OCI-LY3 (cell line): ENCODE results near the gene SLC25A21.

ENCODE experiments used
- H2AFZ ChIP-seq: fragments of 200-600, 300-600 bp; shearing (Covaris generic); 2 replicates; pipeline ENCODE4 v1.6.0; 2014; ENCODE audit warnings: antibody characterized with exemption, low read depth, low read length
- H3K27ac ChIP-seq: fragments of 200-600, 300-600 bp; sonication (generic); 2 replicates; pipeline ENCODE4 v1.5.1; 2014; ENCODE audit warnings: mild to moderate bottlenecking, low read length, moderate library complexity, mixed read lengths
- H3K27me3 ChIP-seq: fragments of 200-600, 300-600 bp; sonication (generic); 2 replicates; pipeline ENCODE4 v1.6.1; 2014; ENCODE audit warnings: low read depth, low read length, mixed read lengths
- H3K36me3 ChIP-seq: fragments of 200-600, 300-600 bp; sonication (generic); replicated peaks from 2 replicates; pipeline ENCODE3; 2014; ENCODE audit warnings: low read depth, low read length, mixed read lengths
- H3K4me1 ChIP-seq: fragments of 300-600, 200-600 bp; sonication (generic); 2 replicates; pipeline ENCODE4 v1.6.1; 2014; ENCODE audit warnings: low read length, mixed read lengths
- H3K4me2 ChIP-seq: fragments of 200-600, 300-600 bp; sonication (generic); 2 replicates; pipeline ENCODE4 v1.6.1; 2014; ENCODE audit warnings: low read length, mixed read lengths
- H3K4me3 ChIP-seq: fragments of 300-600, 200-600 bp; sonication (generic); 2 replicates; pipeline ENCODE4 v1.5.1; 2014; ENCODE audit warnings: antibody characterized with exemption, mild to moderate bottlenecking, low read length, moderate library complexity
- H3K79me2 ChIP-seq: fragments of 300-600, 200-600 bp; shearing (Covaris generic); 2 replicates; pipeline ENCODE4 v1.6.1; 2014; ENCODE audit warnings: mild to moderate bottlenecking, low read length, mixed read lengths
- H3K9ac ChIP-seq: fragments of 300-600, 200-600 bp; shearing (Covaris generic); 2 replicates; pipeline ENCODE4 v1.6.0; 2014; ENCODE audit warnings: mild to moderate bottlenecking, low read length, moderate library complexity
- H3K9me3 ChIP-seq: fragments of 200-600, 300-600 bp; shearing (Covaris generic); 2 replicates; pipeline ENCODE4 v1.6.1; 2014; ENCODE audit warnings: low read length, mixed read lengths; ENCODE audit not compliant: insufficient read depth
- H4K20me1 ChIP-seq: fragments of 200-600, 300-600 bp; sonication (generic); 2 replicates; pipeline ENCODE4 v1.6.1; 2016; ENCODE audit warnings: low read length, mixed read lengths; ENCODE audit not compliant: insufficient read depth
- EZH2phosphoT487 ChIP-seq: fragments of 200-600 bp; shearing (Covaris generic); IDR thresholded peaks from 2 replicates; pipeline ENCODE4 v1.6.1; 2018; ENCODE audit warnings: antibody characterized with exemption, mixed run types, low read depth
- TF ChIP-seq, protein P1 (sequence below): fragments of 200-600, 300-600 bp; sonication (generic); IDR thresholded peaks from 2 replicates; pipeline ENCODE4 v1.5.1; 2014; ENCODE audit warnings: antibody characterized with exemption, low read length, low read depth

The SLC25A21 gene

DNA sequence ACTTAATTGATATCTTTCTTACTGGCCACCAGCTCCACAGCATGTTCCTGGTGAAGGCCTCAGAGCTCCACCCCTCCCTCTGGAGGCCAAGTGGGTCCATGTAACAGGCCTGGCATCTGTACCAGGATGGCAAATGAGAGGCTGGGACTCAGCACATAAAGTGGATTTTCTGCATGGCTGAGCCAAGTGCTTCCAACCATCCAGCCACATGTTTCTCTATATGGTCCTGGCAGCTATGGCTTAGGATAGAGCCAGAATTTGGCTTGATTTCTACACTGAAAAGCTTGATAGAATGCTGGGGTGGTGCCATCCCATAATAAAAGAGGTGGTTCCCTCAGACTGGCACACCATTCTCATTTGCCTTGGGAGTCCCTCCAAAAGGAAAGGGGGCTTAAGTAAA lies 416.6 kb downstream of the SLC25A21 start:
- H3K4me2 ChIP-seq: no peak overlapping the region
- H2AFZ ChIP-seq: no peak overlapping the region
- H3K4me1 ChIP-seq: no peaks in the 10 kb centered on the region
- TF ChIP-seq, protein P1, sequence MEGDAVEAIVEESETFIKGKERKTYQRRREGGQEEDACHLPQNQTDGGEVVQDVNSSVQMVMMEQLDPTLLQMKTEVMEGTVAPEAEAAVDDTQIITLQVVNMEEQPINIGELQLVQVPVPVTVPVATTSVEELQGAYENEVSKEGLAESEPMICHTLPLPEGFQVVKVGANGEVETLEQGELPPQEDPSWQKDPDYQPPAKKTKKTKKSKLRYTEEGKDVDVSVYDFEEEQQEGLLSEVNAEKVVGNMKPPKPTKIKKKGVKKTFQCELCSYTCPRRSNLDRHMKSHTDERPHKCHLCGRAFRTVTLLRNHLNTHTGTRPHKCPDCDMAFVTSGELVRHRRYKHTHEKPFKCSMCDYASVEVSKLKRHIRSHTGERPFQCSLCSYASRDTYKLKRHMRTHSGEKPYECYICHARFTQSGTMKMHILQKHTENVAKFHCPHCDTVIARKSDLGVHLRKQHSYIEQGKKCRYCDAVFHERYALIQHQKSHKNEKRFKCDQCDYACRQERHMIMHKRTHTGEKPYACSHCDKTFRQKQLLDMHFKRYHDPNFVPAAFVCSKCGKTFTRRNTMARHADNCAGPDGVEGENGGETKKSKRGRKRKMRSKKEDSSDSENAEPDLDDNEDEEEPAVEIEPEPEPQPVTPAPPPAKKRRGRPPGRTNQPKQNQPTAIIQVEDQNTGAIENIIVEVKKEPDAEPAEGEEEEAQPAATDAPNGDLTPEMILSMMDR: no peak
- TF ChIP-seq EZH2phosphoT487: no peak
- H3K27ac ChIP-seq: no peak overlapping the region
- no peak overlapping the region for H3K4me3 ChIP-seq
- no peaks in the 10 kb centered on the region for H4K20me1 ChIP-seq
- 0 out of 2 replicates have a peak, but pooled peaks cover 4% of the 10 kb centered on the region for H3K9me3 ChIP-seq
- no peaks in the 10 kb centered on the region for H3K79me2 ChIP-seq
- H3K9ac ChIP-seq: no peak overlapping the region
- H3K36me3 ChIP-seq: no peaks in the 10 kb centered on the region
- no peaks in the 10 kb centered on the region for H3K27me3 ChIP-seq

DNA sequence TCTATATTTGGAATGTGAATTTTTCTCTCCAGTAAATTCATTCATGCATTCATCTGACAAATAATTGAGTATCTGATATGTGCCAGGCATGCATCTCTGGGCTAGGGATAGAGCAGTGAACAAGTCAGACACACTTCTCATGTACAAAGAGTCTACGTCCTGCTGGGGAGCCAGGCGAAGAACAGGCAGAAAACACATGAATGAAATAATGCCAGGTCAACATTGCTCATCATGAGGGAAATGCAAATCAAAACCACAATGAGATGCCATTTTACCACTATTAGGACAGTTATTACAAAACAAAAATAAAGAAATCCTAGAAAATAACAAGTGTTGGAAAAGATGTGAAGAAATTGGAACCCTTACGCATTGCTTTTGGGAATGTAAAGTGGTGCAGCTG lies 420.5 kb downstream of the SLC25A21 start:
- Histone ChIP-seq H3K36me3 (no peaks in the 10 kb centered on the region), H3K4me3 (no peak overlapping the region), H3K9ac (no peak overlapping the region), H4K20me1 (no peaks in the 10 kb centered on the region), H3K9me3 (0 out of 2 replicates have a peak, but pooled peaks cover 4% of the 10 kb centered on the region), H3K4me2 (no peak overlapping the region), H3K4me1 (no peaks in the 10 kb centered on the region), H3K27me3 (no peaks in the 10 kb centered on the region), H3K27ac (no peak overlapping the region), H2AFZ (no peak overlapping the region), H3K79me2 (no peaks in the 10 kb centered on the region)
- TF ChIP-seq, protein P1: no peak
- no peak for TF ChIP-seq EZH2phosphoT487

DNA sequence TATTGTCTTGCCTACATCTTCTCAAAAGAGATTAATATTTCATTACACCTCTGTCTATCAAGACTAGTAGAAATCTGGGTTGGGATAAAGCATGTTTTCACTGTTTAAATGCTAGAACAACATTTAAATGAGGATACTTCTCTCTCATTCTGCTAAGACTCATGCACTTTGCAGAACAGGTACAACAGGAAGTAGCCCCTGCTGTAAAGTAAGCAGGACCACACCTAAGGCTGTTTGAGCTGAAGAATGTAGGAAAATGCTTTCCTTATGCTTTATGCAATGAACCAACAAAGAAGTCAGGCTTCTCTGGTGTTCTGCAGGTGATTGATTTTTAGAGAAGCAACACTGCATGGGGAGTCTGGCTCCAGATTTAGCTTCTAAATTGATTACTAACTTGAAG lies 421.3 kb downstream of the SLC25A21 start:
- Histone ChIP-seq H3K4me2 (no peak overlapping the region), H3K27ac (no peak overlapping the region), H3K9me3 (0 out of 2 replicates have a peak, but pooled peaks cover 4% of the 10 kb centered on the region), H3K4me3 (no peak overlapping the region), H3K9ac (no peak overlapping the region), H3K27me3 (no peaks in the 10 kb centered on the region), H3K79me2 (no peaks in the 10 kb centered on the region), H3K4me1 (no peaks in the 10 kb centered on the region), H3K36me3 (no peaks in the 10 kb centered on the region), H2AFZ (no peak overlapping the region), H4K20me1 (no peaks in the 10 kb centered on the region)
- TF ChIP-seq EZH2phosphoT487: no peak
- TF ChIP-seq, protein P1: no peak

DNA sequence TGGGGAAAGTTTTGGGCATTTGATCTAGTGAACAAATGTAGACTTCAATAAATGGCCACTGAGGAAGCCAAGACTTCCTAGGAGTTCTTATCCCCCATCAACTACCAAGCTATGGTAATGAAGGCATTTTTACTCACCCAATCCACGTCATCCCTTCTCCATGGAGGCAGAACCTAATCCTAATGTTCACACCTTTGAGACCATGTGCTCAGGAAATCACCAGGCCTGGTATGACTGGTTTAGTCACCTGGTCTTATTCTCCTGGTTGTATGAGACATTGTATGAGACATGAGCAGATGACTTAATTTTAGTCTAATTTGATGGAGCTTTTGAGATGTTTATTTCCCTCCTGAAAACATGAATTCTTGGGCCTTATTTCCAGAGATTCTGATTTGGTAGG lies 422.2 kb downstream of the SLC25A21 start:
- H3K4me2 ChIP-seq: no peak overlapping the region
- H4K20me1 ChIP-seq: no peaks in the 10 kb centered on the region
- H3K4me3 ChIP-seq: no peak overlapping the region
- H2AFZ ChIP-seq: no peak overlapping the region
- 0 out of 2 replicates have a peak, but pooled peaks cover 4% of the 10 kb centered on the region for H3K9me3 ChIP-seq
- TF ChIP-seq, protein P1: no peak
- TF ChIP-seq EZH2phosphoT487: no peak
- no peak overlapping the region for H3K9ac ChIP-seq
- no peaks in the 10 kb centered on the region for H3K79me2 ChIP-seq
- H3K36me3 ChIP-seq: no peaks in the 10 kb centered on the region
- no peaks in the 10 kb centered on the region for H3K4me1 ChIP-seq
- no peak overlapping the region for H3K27ac ChIP-seq
- H3K27me3 ChIP-seq: no peaks in the 10 kb centered on the region
